K562 (cell line): ENCODE measurements around the gene THOP1.

Source experiments
- BRF1 ChIP-seq: IDR thresholded peaks from 3 replicates; pipeline ENCODE4 v1.6.1; 2011; ENCODE audit warnings: borderline replicate concordance, mild to moderate bottlenecking; ENCODE audit not compliant: insufficient read length; ENCODE audit errors: extremely low read depth
- MAX ChIP-seq: sonication (generic); formaldehyde crosslinking; IDR thresholded peaks from 2 replicates; pipeline ENCODE4 v1.9.0; 2022; ENCODE audit warnings: mild to moderate bottlenecking, missing genetic modification reagents
- MGA ChIP-seq: fragments of 450-650 bp; IDR thresholded peaks from 2 replicates; pipeline ENCODE4 v1.6.1; 2016; ENCODE audit warnings: mild to moderate bottlenecking, moderate library complexity
- PCBP1 ChIP-seq: fragments of 200-400 bp; formaldehyde crosslinking; IDR thresholded peaks from 2 replicates; pipeline ENCODE4 v1.6.1; 2018; ENCODE audit warnings: mild to moderate bottlenecking, low read depth, low read length; ENCODE audit not compliant: poor library complexity, severe bottlenecking
- RB1 ChIP-seq: fragments of 450-650 bp; IDR thresholded peaks from 2 replicates; pipeline ENCODE4 v1.6.1; 2017; ENCODE audit warnings: low read depth, mild to moderate bottlenecking
- RCOR1 ChIP-seq, 2 experiments: IDR thresholded peaks; 2 replicates each; pipeline ENCODE4 v1.6.1; 2012; ENCODE audit warnings: low read depth in 2 of 2, low read length in 2 of 2, borderline replicate concordance in 1 of 2, improper control_type of control experiment in 1 of 2
- TCF7 ChIP-seq: sonication (generic); IDR thresholded peaks from 2 replicates; pipeline ENCODE4 v1.6.1; 2016; ENCODE audit warnings: antibody characterized with exemption, borderline replicate concordance
- ZNF24 ChIP-seq: fragments of 450-650 bp; IDR thresholded peaks from 2 replicates; pipeline ENCODE4 v1.6.1; 2016
- TF ChIP-seq, protein P1 (sequence below): sonication (generic); formaldehyde crosslinking; IDR thresholded peaks from 2 replicates; pipeline ENCODE4 v1.8.1; 2022; ENCODE audit warnings: missing genetic modification reagents
- TF ChIP-seq, protein P2 (sequence below), 2 experiments: fragments of 450-650 bp in 1 of 2; sonication (generic) in 1 of 2; formaldehyde crosslinking in 1 of 2; IDR thresholded peaks; 2 replicates each; pipeline versions ENCODE4 v1.7.1 to v1.9.0; 2016 to 2022; ENCODE audit warnings: inconsistent platforms in 1 of 2, mild to moderate bottlenecking in 1 of 2, missing genetic modification reagents in 1 of 2

GRCh38 chr19:2758601-2759313 lies 26.5 kb upstream of the THOP1 start:
- TF ChIP-seq, protein P1, sequence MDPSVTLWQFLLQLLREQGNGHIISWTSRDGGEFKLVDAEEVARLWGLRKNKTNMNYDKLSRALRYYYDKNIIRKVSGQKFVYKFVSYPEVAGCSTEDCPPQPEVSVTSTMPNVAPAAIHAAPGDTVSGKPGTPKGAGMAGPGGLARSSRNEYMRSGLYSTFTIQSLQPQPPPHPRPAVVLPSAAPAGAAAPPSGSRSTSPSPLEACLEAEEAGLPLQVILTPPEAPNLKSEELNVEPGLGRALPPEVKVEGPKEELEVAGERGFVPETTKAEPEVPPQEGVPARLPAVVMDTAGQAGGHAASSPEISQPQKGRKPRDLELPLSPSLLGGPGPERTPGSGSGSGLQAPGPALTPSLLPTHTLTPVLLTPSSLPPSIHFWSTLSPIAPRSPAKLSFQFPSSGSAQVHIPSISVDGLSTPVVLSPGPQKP (CRISPR knock-in tag), result no peak
- TF ChIP-seq TCF7 (no peak), RCOR1 (IDR thresholded peaks at IDR 0.05; ENCODE audit: borderline replicate concordance in 1 of 2, low read depth in 2 of 2, low read length in 2 of 2) (no peak), MAX (CRISPR knock-in tag) (no peak), ZNF24 (no peak), MGA (no peak), PCBP1 (no peak), RB1 (no peak), BRF1 (no peak)
- TF ChIP-seq, protein P2, sequence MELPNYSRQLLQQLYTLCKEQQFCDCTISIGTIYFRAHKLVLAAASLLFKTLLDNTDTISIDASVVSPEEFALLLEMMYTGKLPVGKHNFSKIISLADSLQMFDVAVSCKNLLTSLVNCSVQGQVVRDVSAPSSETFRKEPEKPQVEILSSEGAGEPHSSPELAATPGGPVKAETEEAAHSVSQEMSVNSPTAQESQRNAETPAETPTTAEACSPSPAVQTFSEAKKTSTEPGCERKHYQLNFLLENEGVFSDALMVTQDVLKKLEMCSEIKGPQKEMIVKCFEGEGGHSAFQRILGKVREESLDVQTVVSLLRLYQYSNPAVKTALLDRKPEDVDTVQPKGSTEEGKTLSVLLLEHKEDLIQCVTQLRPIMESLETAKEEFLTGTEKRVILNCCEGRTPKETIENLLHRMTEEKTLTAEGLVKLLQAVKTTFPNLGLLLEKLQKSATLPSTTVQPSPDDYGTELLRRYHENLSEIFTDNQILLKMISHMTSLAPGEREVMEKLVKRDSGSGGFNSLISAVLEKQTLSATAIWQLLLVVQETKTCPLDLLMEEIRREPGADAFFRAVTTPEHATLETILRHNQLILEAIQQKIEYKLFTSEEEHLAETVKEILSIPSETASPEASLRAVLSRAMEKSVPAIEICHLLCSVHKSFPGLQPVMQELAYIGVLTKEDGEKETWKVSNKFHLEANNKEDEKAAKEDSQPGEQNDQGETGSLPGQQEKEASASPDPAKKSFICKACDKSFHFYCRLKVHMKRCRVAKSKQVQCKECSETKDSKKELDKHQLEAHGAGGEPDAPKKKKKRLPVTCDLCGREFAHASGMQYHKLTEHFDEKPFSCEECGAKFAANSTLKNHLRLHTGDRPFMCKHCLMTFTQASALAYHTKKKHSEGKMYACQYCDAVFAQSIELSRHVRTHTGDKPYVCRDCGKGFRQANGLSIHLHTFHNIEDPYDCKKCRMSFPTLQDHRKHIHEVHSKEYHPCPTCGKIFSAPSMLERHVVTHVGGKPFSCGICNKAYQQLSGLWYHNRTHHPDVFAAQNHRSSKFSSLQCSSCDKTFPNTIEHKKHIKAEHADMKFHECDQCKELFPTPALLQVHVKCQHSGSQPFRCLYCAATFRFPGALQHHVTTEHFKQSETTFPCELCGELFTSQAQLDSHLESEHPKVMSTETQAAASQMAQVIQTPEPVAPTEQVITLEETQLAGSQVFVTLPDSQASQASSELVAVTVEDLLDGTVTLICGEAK (IDR thresholded peaks at IDR 0.05), result no peak
- TF ChIP-seq, protein P2 (CRISPR knock-in tag; IDR thresholded peaks at IDR 0.05), result no peak
